ENCODE results near the gene RBM39. TPM values are rescaled to one million over a fixed set of nuclear protein-coding genes. Genes with fewer than 3 reads are reported as not detected.
"Not testable (repeated sequence)": the region's sequence is repeated elsewhere in the genome, so short reads cannot be mapped to it uniquely, and the experiment has no call there.

The RBM39 gene
- total RNA-seq, 3 donors from 2014 or later = 226 to 303 (median 300) TPM

GRCh38 chr20:35721621-35722020 is 20.4 kb downstream of the RBM39 start:
- no peak for ATAC-seq
- H3K9me3 ChIP-seq = no peaks in the 10 kb centered on the region
- H3K4me1 ChIP-seq (ENCODE audit: low read depth) = no peaks in the 10 kb centered on the region
- intact Hi-C loops (cut with DNase I, micrococcal nuclease) = no loop called here
- peaks cover 59% of the 10 kb centered on the region for H3K36me3 ChIP-seq (ENCODE audit: low read depth)
- no peak for DNase-seq
- no peak overlapping the region for H3K4me3 ChIP-seq
- no peak for TF ChIP-seq CTCF (IDR thresholded peaks at IDR 0.05)

GRCh38 chr20:35721219-35721618 is 20.8 kb downstream of the RBM39 start:
- ATAC-seq (no peak), DNase-seq (no peak)
- Histone ChIP-seq H3K4me3 (no peak overlapping the region), H3K4me1 (ENCODE audit: low read depth) (no peaks in the 10 kb centered on the region), H3K36me3 (ENCODE audit: low read depth) (peaks cover 59% of the 10 kb centered on the region), H3K9me3 (no peaks in the 10 kb centered on the region)
- no peak for TF ChIP-seq CTCF (IDR thresholded peaks at IDR 0.05)
- intact Hi-C loops (cut with DNase I, micrococcal nuclease) = no loop called here

DNA sequence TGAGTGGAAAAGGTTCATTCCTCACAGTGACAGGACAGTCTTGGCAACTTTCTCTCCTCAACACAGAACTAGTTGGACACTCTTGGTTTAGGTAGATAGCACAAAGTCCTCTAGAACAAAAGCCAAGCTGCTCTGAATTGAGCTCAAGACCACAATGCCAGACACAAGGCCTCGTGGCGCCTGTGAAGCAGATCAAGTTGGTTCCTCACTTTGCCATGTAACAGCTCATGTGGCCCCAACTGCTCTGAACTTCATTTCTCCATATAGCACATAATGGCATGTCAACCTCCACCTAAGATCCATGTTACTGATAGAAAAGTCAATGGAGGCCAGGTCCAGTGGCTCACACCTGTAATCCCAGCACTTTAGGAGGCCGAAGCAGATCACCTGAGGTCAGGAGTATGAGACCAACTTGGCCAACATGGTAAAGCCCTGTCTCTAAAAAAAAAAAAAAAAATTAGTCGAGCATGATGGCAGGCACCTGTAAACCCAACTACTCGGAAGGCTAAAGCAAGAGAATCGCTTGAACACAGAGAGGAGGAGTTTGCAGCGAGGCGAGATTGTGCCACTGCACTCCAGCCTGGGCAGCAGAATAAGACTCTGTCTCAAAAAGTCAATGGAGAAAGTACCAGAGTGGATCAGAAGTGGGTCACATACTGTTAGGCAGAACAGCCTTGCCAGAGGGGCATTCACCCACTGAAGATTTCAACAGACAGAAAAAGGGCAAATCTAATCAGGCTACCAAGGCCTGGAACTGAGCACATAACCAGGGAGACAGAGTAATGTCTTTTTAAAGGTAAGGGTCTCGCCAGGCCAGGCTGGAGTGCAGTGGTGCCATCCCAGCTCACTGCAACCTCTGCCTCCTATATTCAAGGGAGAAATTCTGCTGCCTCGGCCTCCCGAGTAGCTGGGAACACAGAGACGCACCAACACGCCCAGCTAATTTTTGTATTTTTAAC is 21.6 kb downstream of the RBM39 start:
- Histone ChIP-seq H3K4me1 (ENCODE audit: low read depth) (no peaks in the 10 kb centered on the region), H3K36me3 (ENCODE audit: low read depth) (peaks cover 60% of the 10 kb centered on the region), H3K4me3 (no peak overlapping the region), H3K9me3 (no peaks in the 10 kb centered on the region)
- no peak for DNase-seq
- ATAC-seq = no peak
- no peak for TF ChIP-seq CTCF (IDR thresholded peaks at IDR 0.05)
- intact Hi-C loops (cut with DNase I, micrococcal nuclease) = no loop called here

DNA sequence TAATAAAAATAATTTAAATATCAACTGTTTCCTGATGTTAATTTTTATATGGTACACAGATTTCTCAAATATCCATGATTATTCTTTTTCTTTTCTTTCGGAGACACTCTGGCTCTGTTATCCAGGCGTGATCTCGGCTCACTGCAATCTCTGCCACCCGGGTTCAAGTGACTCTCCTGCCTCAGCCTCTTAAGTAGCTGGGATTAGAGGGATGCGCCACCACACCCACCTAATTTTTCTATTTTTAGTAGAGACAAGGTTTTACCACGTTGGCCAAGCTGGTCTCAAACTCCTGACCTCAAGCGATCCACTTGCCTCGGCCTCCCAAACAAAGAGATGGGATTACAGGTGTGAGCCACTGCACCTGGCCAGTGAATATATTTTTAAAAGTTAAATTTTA is 22.3 kb downstream of the RBM39 start:
- no peak for TF ChIP-seq CTCF (IDR thresholded peaks at IDR 0.05)
- intact Hi-C loops (cut with DNase I, micrococcal nuclease) = no loop called here
- ATAC-seq (no peak), DNase-seq (no peak)
- peaks cover 59% of the 10 kb centered on the region for H3K36me3 ChIP-seq (ENCODE audit: low read depth)
- no peaks in the 10 kb centered on the region for H3K9me3 ChIP-seq
- no peak overlapping the region for H3K4me3 ChIP-seq
- no peaks in the 10 kb centered on the region for H3K4me1 ChIP-seq (ENCODE audit: low read depth)

- Histone ChIP-seq H3K4me1 (ENCODE audit: low read depth) (no peaks in the 10 kb centered on the region), H3K36me3 (ENCODE audit: low read depth) (peaks cover 59% of the 10 kb centered on the region), H3K4me3 (no peak overlapping the region), H3K9me3 (no peaks in the 10 kb centered on the region)
- TF ChIP-seq CTCF (IDR thresholded peaks at IDR 0.05) = no peak
- no peak for ATAC-seq
- intact Hi-C loops (cut with DNase I, micrococcal nuclease) = no loop called here
- no peak for DNase-seq
Observed at GRCh38 chr20:35718972-35719635, 23.0 kb downstream of the RBM39 start.

GRCh38 chr20:35718321-35718720 is 23.7 kb downstream of the RBM39 start:
- not testable (repeated sequence) for ATAC-seq

More at GRCh38 chr20:35718321-35718720, 23.7 kb downstream of the RBM39 start:
- intact Hi-C loops (cut with DNase I, micrococcal nuclease); H3K4me3 ChIP-seq; DNase-seq; H3K4me1 ChIP-seq (ENCODE audit: low read depth); H3K9me3 ChIP-seq: not testable (repeated sequence)
- peaks cover 59% of the 10 kb centered on the region for H3K36me3 ChIP-seq (ENCODE audit: low read depth)
